ENCODE results near the gene FDCSP.
A peak's percentile ranks its signal among the peaks of the same experiment; 100 is the strongest.

Gene FDCSP

GRCh38 chr4:70187216-70187615 lies 38.7 kb upstream of the FDCSP start:
- no peak overlapping the region for H3K4me3 ChIP-seq (ENCODE audit: low read depth, low read length)
- no peaks in the 10 kb centered on the region for H3K36me3 ChIP-seq (ENCODE audit: control insufficient read depth in 1 of 2, insufficient read depth in 2 of 2, low read length in 2 of 2)
- H3K79me2 ChIP-seq (ENCODE audit: control insufficient read depth, insufficient read depth, low read length, poor library complexity): no peaks in the 10 kb centered on the region
- no peaks in the 10 kb centered on the region for H3K27me3 ChIP-seq (ENCODE audit: insufficient read depth, low read length)
- H2BK120ac ChIP-seq (ENCODE audit: insufficient read depth, low read length, poor library complexity): no peak overlapping the region
- no peak overlapping the region for H3K4me2 ChIP-seq (ENCODE audit: low read length)
- H3K14ac ChIP-seq (ENCODE audit: low read length): no peak overlapping the region
- no peak overlapping the region for H4K12ac ChIP-seq (ENCODE audit: low read depth, low read length)
- H3K4ac ChIP-seq (ENCODE audit: low read depth, low read length): no peak overlapping the region
- no peak overlapping the region for H3K18ac ChIP-seq (ENCODE audit: low read length)
- no peak overlapping the region for H4K91ac ChIP-seq (ENCODE audit: low read depth, low read length)
- no peak overlapping the region for H3K27ac ChIP-seq (ENCODE audit: low read depth, low read length)
- DNase-seq: peak; percentile 75 to 99
- no peak overlapping the region for H2BK12ac ChIP-seq (ENCODE audit: low read length)
- H3K79me1 ChIP-seq (ENCODE audit: low read length): peaks cover 5% of the 10 kb centered on the region
- H3K9ac ChIP-seq (ENCODE audit: low read length): no peak overlapping the region
- H3K4me1 ChIP-seq (ENCODE audit: control insufficient read depth in 1 of 2, insufficient read depth in 2 of 2, low read length in 2 of 2): peaks cover 0 to 5% of the 10 kb centered on the region in 2 experiments
- no peak overlapping the region for H2AK5ac ChIP-seq (ENCODE audit: low read length)
- H3K23ac ChIP-seq (ENCODE audit: low read length): no peak overlapping the region
- no peak overlapping the region for H2AFZ ChIP-seq (ENCODE audit: insufficient read depth, low read length, poor library complexity)
- WGBS (ENCODE audit: extremely low coverage, insufficient coverage, insufficient read length): no CpG with 5 or more reads among the region's 1 CpG
- H4K8ac ChIP-seq (ENCODE audit: low read depth, low read length): no peak overlapping the region
- no peak overlapping the region for H2BK5ac ChIP-seq (ENCODE audit: low read depth, low read length, poor library complexity)
- H3K9me3 ChIP-seq (ENCODE audit: insufficient read depth, low read depth, low read length): no peaks in the 10 kb centered on the region

- Histone ChIP-seq H2BK120ac (ENCODE audit: insufficient read depth, low read length, poor library complexity) (no peak overlapping the region), H4K91ac (ENCODE audit: low read depth, low read length) (no peak overlapping the region), H4K12ac (ENCODE audit: low read depth, low read length) (no peak overlapping the region), H2AK5ac (ENCODE audit: low read length) (no peak overlapping the region), H2AFZ (ENCODE audit: insufficient read depth, low read length, poor library complexity) (no peak overlapping the region), H3K9ac (ENCODE audit: low read length) (no peak overlapping the region), H3K4me2 (ENCODE audit: low read length) (no peak overlapping the region), H3K4ac (ENCODE audit: low read depth, low read length) (no peak overlapping the region), H3K14ac (ENCODE audit: low read length) (no peak overlapping the region), H3K23ac (ENCODE audit: low read length) (no peak overlapping the region), H2BK5ac (ENCODE audit: low read depth, low read length, poor library complexity) (no peak overlapping the region), H3K4me1 (ENCODE audit: control insufficient read depth in 1 of 2, insufficient read depth in 2 of 2, low read length in 2 of 2) (peaks cover 0 to 4% of the 10 kb centered on the region in 2 experiments), H3K27me3 (ENCODE audit: insufficient read depth, low read length) (no peaks in the 10 kb centered on the region), H2BK12ac (ENCODE audit: low read length) (no peak overlapping the region), H4K8ac (ENCODE audit: low read depth, low read length) (no peak overlapping the region), H3K9me3 (ENCODE audit: insufficient read depth, low read depth, low read length) (no peaks in the 10 kb centered on the region), H3K79me1 (ENCODE audit: low read length) (peaks cover 3% of the 10 kb centered on the region), H3K36me3 (ENCODE audit: control insufficient read depth in 1 of 2, insufficient read depth in 2 of 2, low read length in 2 of 2) (no peaks in the 10 kb centered on the region), H3K4me3 (ENCODE audit: low read depth, low read length) (no peak overlapping the region), H3K18ac (ENCODE audit: low read length) (no peak overlapping the region), H3K79me2 (ENCODE audit: control insufficient read depth, insufficient read depth, low read length, poor library complexity) (no peaks in the 10 kb centered on the region), H3K27ac (ENCODE audit: low read depth, low read length) (no peak overlapping the region)
- WGBS (ENCODE audit: extremely low coverage, insufficient coverage, insufficient read length): no CpG with 5 or more reads among the region's 1 CpG
- no peak for DNase-seq
These were observed 35.3 kb upstream of the FDCSP start for GRCh38 chr4:70190579-70190978.

- H2BK120ac ChIP-seq (ENCODE audit: insufficient read depth, low read length, poor library complexity): no peak overlapping the region
- H4K12ac ChIP-seq (ENCODE audit: low read depth, low read length): no peak overlapping the region
- no CpG with 5 or more reads among the region's 1 CpG for WGBS (ENCODE audit: extremely low coverage, insufficient coverage, insufficient read length)
- no peak overlapping the region for H2AFZ ChIP-seq (ENCODE audit: insufficient read depth, low read length, poor library complexity)
- H3K4ac ChIP-seq (ENCODE audit: low read depth, low read length): no peak overlapping the region
- H3K4me1 ChIP-seq (ENCODE audit: control insufficient read depth in 1 of 2, insufficient read depth in 2 of 2, low read length in 2 of 2): peaks cover 0 to 4% of the 10 kb centered on the region in 2 experiments
- no peaks in the 10 kb centered on the region for H3K36me3 ChIP-seq (ENCODE audit: control insufficient read depth in 1 of 2, insufficient read depth in 2 of 2, low read length in 2 of 2)
- no peak overlapping the region for H2BK5ac ChIP-seq (ENCODE audit: low read depth, low read length, poor library complexity)
- no peaks in the 10 kb centered on the region for H3K79me2 ChIP-seq (ENCODE audit: control insufficient read depth, insufficient read depth, low read length, poor library complexity)
- H3K23ac ChIP-seq (ENCODE audit: low read length): no peak overlapping the region
- no peak overlapping the region for H4K91ac ChIP-seq (ENCODE audit: low read depth, low read length)
- H3K9ac ChIP-seq (ENCODE audit: low read length): no peak overlapping the region
- no peak overlapping the region for H3K4me3 ChIP-seq (ENCODE audit: low read depth, low read length)
- H3K27me3 ChIP-seq (ENCODE audit: insufficient read depth, low read length): no peaks in the 10 kb centered on the region
- no peak overlapping the region for H3K18ac ChIP-seq (ENCODE audit: low read length)
- no peak overlapping the region for H3K4me2 ChIP-seq (ENCODE audit: low read length)
- H4K8ac ChIP-seq (ENCODE audit: low read depth, low read length): no peak overlapping the region
- H3K27ac ChIP-seq (ENCODE audit: low read depth, low read length): no peak overlapping the region
- DNase-seq: no peak
- no peaks in the 10 kb centered on the region for H3K9me3 ChIP-seq (ENCODE audit: insufficient read depth, low read depth, low read length)
- no peak overlapping the region for H3K14ac ChIP-seq (ENCODE audit: low read length)
- no peak overlapping the region for H2AK5ac ChIP-seq (ENCODE audit: low read length)
- peaks cover 3% of the 10 kb centered on the region for H3K79me1 ChIP-seq (ENCODE audit: low read length)
- no peak overlapping the region for H2BK12ac ChIP-seq (ENCODE audit: low read length)
These were observed 34.3 kb upstream of the FDCSP start for GRCh38 chr4:70191647-70192046.

GRCh38 chr4:70192895-70193294 lies 33.0 kb upstream of the FDCSP start:
- no peaks in the 10 kb centered on the region for H3K79me1 ChIP-seq (ENCODE audit: low read length)

More at GRCh38 chr4:70192895-70193294, 33.0 kb upstream of the FDCSP start:
- H3K79me2 ChIP-seq (ENCODE audit: control insufficient read depth, insufficient read depth, low read length, poor library complexity): no peaks in the 10 kb centered on the region
- H3K4me1 ChIP-seq (ENCODE audit: control insufficient read depth in 1 of 2, insufficient read depth in 2 of 2, low read length in 2 of 2): no peaks in the 10 kb centered on the region
- no peak overlapping the region for H2AFZ ChIP-seq (ENCODE audit: insufficient read depth, low read length, poor library complexity)
- H4K91ac ChIP-seq (ENCODE audit: low read depth, low read length): no peak overlapping the region
- no peak overlapping the region for H2BK12ac ChIP-seq (ENCODE audit: low read length)
- H2AK5ac ChIP-seq (ENCODE audit: low read length): no peak overlapping the region
- no peaks in the 10 kb centered on the region for H3K36me3 ChIP-seq (ENCODE audit: control insufficient read depth in 1 of 2, insufficient read depth in 2 of 2, low read length in 2 of 2)
- H3K4me2 ChIP-seq (ENCODE audit: low read length): no peak overlapping the region
- DNase-seq: no peak
- no peak overlapping the region for H3K4me3 ChIP-seq (ENCODE audit: low read depth, low read length)
- H3K18ac ChIP-seq (ENCODE audit: low read length): no peak overlapping the region
- H3K23ac ChIP-seq (ENCODE audit: low read length): no peak overlapping the region
- H3K27me3 ChIP-seq (ENCODE audit: insufficient read depth, low read length): no peaks in the 10 kb centered on the region
- H4K8ac ChIP-seq (ENCODE audit: low read depth, low read length): no peak overlapping the region
- no peak overlapping the region for H3K14ac ChIP-seq (ENCODE audit: low read length)
- no peak overlapping the region for H2BK5ac ChIP-seq (ENCODE audit: low read depth, low read length, poor library complexity)
- H3K9ac ChIP-seq (ENCODE audit: low read length): no peak overlapping the region
- H3K27ac ChIP-seq (ENCODE audit: low read depth, low read length): no peak overlapping the region
- no CpG with 5 or more reads among the region's 2 CpGs for WGBS (ENCODE audit: extremely low coverage, insufficient coverage, insufficient read length)
- no peak overlapping the region for H3K4ac ChIP-seq (ENCODE audit: low read depth, low read length)
- no peak overlapping the region for H4K12ac ChIP-seq (ENCODE audit: low read depth, low read length)
- H3K9me3 ChIP-seq (ENCODE audit: insufficient read depth, low read depth, low read length): no peaks in the 10 kb centered on the region
- H2BK120ac ChIP-seq (ENCODE audit: insufficient read depth, low read length, poor library complexity): no peak overlapping the region

All from trophoblast cell (in vitro differentiated cells and primary cell).